ENCODE data around the gene TFCP2L1. TPM values are rescaled to one million over a fixed set of nuclear protein-coding genes. Genes with fewer than 3 reads are reported as not detected.

TFCP2L1 gene
- total RNA-seq, 4 donors from 2014 or later, result 18.3 to 75.8 (median 49.3) TPM

DNA sequence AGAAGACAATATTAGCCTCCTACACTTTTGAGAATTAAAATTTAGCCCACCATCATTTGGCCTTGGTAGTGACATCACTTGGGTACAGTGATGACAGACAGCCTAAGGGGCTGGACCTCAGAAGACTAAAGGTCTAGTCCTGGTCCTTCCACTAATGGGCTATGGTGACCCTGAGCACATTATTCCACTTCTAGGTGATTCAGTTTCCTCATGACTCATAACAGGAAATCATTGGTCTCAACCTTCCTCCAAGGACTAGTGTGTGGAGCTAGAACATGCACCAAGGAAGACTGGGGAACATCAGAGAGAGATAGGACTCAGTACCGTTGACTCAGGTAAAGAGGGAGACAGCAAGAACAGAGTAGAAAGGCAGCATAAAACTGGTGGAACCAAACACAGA is 64.0 kb downstream of the TFCP2L1 start:
- H3K4me3 ChIP-seq (ENCODE audit: low read depth, poor library complexity, severe bottlenecking), result no peak overlapping the region
- 85 to 93% methylated on average over 1 of the region's 1 CpG for WGBS, 2 donors
- no peak for DNase-seq (ENCODE audit: low spot score in 2 of 2)
- TF ChIP-seq, protein P1, sequence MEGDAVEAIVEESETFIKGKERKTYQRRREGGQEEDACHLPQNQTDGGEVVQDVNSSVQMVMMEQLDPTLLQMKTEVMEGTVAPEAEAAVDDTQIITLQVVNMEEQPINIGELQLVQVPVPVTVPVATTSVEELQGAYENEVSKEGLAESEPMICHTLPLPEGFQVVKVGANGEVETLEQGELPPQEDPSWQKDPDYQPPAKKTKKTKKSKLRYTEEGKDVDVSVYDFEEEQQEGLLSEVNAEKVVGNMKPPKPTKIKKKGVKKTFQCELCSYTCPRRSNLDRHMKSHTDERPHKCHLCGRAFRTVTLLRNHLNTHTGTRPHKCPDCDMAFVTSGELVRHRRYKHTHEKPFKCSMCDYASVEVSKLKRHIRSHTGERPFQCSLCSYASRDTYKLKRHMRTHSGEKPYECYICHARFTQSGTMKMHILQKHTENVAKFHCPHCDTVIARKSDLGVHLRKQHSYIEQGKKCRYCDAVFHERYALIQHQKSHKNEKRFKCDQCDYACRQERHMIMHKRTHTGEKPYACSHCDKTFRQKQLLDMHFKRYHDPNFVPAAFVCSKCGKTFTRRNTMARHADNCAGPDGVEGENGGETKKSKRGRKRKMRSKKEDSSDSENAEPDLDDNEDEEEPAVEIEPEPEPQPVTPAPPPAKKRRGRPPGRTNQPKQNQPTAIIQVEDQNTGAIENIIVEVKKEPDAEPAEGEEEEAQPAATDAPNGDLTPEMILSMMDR (IDR thresholded peaks at IDR 0.05), result no peak
- TF ChIP-seq POLR2A (IDR thresholded peaks at IDR 0.05), result no peak
- intact Hi-C loops (cut with DNase I; ENCODE audit: low total_unique reads), result no loop called here

DNA sequence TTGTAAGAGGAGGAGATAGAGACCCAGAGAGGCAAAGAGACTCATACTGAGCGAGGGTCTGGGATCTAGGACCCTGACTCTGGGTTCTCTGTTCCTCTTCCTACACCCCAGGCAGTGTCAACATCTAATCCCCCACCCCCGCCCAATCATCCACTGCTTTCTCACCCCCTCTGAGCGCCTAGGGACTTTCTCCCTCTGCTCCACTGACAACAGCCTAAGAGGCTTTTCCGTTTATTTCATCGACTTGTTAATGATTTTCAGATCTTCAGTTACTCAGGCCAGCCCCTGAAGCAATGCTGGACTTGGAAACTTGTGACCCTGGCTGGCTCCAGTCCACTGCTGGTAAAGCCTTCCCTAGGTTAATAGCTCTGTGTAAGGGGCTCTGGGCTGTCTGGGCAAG is 65.1 kb downstream of the TFCP2L1 start:
- no peak for DNase-seq (ENCODE audit: low spot score in 2 of 2)
- no peak overlapping the region for H3K4me3 ChIP-seq (ENCODE audit: low read depth, poor library complexity, severe bottlenecking)
- TF ChIP-seq POLR2A (IDR thresholded peaks at IDR 0.05), result no peak
- TF ChIP-seq, protein P1 (IDR thresholded peaks at IDR 0.05), result no peak
- intact Hi-C loops (cut with DNase I; ENCODE audit: low total_unique reads), result no loop called here
- 75 to 77% methylated on average over 5 of the region's 5 CpGs for WGBS, 2 donors

DNA sequence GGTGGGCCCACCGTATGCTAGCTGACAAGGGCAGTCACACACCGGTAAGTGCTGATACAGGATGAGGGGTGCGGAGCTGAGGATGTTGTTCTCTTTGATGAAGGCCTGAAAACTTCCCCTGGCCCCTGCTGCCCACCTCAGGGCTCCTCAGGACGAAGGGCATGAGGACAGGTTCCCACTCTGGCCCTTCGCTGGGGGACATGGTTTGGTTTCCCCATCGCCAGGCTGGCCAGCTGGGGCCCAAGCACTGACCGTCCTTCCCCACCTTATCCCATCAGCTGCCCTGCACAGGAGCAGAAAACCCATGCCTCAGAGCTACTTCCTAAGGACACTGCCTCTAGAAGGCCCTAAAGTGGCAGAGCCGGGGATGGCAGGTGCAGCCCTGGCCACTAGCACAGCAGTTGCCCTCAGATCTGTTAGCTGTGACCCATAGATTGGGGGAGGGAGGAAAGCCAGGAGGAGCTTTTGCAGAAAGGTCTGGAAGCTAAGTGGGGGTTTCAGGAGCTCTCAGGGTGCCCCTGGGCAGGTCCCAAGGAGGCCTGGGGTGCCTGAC is 66.5 kb downstream of the TFCP2L1 start:
- intact Hi-C loops (cut with DNase I; ENCODE audit: low total_unique reads), result no loop called here
- 86 to 89% methylated on average over 7 of the region's 8 CpGs for whole genome bisulfite sequencing, 2 donors
- H3K4me3 ChIP-seq (ENCODE audit: low read depth, poor library complexity, severe bottlenecking), result no peak overlapping the region
- TF ChIP-seq POLR2A (IDR thresholded peaks at IDR 0.05), result no peak
- TF ChIP-seq, protein P1 (IDR thresholded peaks at IDR 0.05), result no peak
- no peak for DNase-seq (ENCODE audit: low spot score in 2 of 2)

DNA sequence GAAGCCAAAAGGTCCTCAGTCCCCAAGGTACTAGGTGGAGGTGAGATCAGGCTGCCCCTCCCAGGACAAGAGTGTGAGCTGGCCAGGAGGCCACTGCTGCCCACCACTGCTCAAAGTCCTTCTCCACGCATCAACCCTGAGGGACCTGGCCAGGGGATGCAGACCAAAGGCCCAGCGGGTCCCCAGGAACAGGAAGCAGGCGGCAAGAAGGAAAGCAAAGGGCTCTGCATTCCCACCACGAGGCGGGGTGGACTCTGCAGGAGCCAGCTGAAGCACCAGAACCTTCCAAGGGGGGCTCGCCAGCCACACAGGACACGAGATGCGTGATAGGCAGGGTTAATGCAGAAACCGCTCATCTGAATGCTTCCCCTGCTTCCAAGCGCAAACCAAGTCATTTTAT is 67.4 kb downstream of the TFCP2L1 start:
- DNase-seq (ENCODE audit: low spot score in 2 of 2), result no peak
- WGBS, 2 donors, result 79 to 83% methylated on average over 9 to 10 of the region's 10 CpGs

DNA sequence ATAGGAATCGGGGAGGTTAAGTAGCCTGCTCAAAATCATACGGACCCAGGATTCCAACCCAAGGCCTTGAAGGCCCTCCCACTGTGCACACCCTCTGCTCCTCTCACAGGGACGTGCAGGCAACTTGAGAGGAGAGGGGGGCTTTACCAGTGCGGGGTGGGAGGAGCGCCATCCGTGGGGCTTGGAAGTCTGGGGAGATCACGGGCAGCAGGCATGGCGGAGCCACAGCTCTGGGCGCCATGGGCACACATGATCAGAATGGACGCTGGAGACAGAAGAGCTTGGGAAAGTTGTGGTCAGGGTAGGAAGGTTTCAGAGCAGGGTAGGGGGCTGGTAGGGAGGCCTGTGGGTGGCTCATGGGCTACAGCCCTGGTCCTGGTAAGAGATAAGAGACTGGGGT is 70.7 kb downstream of the TFCP2L1 start:
- intact Hi-C loops (cut with DNase I; ENCODE audit: low total_unique reads), result no loop called here
- WGBS, 2 donors, result 84 to 87% methylated on average over 10 of the region's 10 CpGs
- H3K4me3 ChIP-seq (ENCODE audit: low read depth, poor library complexity, severe bottlenecking), result no peak overlapping the region
- TF ChIP-seq POLR2A (IDR thresholded peaks at IDR 0.05), result no peak
- TF ChIP-seq, protein P1 (IDR thresholded peaks at IDR 0.05), result no peak
- no peak for DNase-seq (ENCODE audit: low spot score in 2 of 2)

More for the DNA sequence above, 67.4 kb downstream of the TFCP2L1 start:
- TF ChIP-seq POLR2A (IDR thresholded peaks at IDR 0.05), result no peak
- intact Hi-C loops (cut with DNase I; ENCODE audit: low total_unique reads), result no loop called here
- no peak overlapping the region for H3K4me3 ChIP-seq (ENCODE audit: low read depth, poor library complexity, severe bottlenecking)

DNA sequence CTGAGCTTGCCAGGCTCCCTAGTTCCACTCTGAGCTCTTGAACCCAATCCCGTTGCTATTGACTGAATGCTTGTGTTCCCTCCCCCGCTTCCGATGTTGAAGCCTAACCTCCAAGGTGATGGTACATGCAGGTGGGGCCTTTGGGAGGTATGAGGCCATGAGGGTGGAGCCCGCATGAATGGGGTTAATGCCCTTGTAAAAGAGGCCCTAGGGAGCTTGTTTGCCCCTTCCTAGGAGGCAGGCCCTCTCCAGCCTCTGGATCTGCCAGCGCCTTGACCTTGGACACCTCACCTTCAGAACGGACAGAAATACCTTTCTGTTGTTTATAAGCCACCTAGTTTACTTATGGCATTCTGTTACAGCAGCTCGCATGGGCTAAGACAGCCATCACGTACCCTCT is 71.6 kb downstream of the TFCP2L1 start:
- WGBS, 2 donors, result 93% methylated on average over 8 of the region's 8 CpGs
- no peak for DNase-seq (ENCODE audit: low spot score in 2 of 2)
- H3K4me3 ChIP-seq (ENCODE audit: low read depth, poor library complexity, severe bottlenecking), result no peak overlapping the region
- intact Hi-C loops (cut with DNase I; ENCODE audit: low total_unique reads), result no loop called here
- TF ChIP-seq, protein P1 (IDR thresholded peaks at IDR 0.05), result no peak
- TF ChIP-seq POLR2A (IDR thresholded peaks at IDR 0.05), result no peak
